HG02678 (cell line): ENCODE measurements around the gene RGR.
"Not testable (repeated sequence)": the region's sequence is repeated elsewhere in the genome, so short reads cannot be mapped to it uniquely, and the experiment has no call there.

Experiments used
- ATAC-seq: cut with Tn5 transposase; IDR thresholded peaks from one replicate; pipeline ENCODE4 v1.9.1; 2021; ENCODE audit warnings: mild to moderate bottlenecking, moderate library complexity; ENCODE audit not compliant: unreplicated experiment

RGR gene

DNA sequence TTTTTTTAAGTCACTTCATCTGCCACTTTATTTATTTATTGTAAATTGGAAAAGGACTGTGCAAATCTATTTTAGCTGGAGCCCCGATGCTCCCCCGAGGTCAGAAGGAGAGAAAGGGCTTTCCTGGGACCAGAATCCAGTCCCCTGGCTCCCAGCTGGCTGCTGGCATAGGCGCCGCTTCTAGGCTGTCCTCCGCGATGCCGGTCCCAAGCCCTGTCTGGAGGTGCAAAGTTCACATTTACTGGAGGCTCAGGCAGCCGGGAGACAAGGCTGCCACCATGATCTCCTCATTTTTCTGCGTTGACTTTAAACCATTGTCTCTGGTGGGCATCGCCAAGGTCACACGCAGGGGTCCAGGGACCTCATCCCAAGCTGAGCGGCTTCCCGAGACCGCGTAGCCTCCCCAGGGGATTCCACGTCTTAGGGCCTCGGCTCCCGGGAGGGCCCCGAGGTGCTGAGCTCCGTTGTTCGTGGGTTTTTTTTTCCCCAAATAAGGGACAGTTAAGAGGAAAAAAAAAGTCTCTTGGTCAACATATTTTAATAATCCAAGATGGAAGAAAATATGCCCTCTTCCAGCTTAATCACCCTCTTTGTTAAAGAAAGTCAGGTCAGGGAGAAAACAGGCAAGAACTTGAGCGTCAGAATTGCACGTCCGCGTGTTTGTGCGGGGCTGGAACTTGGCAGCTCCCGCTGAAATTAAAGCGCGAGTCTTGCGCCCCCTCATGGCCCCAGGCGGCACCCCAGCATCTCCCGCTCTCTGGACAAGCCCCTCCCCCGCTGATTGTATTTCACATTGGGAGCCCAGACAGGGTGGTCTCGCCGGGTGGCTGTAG lies 11.9 kb downstream of the RGR start:
- ATAC-seq, result peak; percentile 55

DNA sequence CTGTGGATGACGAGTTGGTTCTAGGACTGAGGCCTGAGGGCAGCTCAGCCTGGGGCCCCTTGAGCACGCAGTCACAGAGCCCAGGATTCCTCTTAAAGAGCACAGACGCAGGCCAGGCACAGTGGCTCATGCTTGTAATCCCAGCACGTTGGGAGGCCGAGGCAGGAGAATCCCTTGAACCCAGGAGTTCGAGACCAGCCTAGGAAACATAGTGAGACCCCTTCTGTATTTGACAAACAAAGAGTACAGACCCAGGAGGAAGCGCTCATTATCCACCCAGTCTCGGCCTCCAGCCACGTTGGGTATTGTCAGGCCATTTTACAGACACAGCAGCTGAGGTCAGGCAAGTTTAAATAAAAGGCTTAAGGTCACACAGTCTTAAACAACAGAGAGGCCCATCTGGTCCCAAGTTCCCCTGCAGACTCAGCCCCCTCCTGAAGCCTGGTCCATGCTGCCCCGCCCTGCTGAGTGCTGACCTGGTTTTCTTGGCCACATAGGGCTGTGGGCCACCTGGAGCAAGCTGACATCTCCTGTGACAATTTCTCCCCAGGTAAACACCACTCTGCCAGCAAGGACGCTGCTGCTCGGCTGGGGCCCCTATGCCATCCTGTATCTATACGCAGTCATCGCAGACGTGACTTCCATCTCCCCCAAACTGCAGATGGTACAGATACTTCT lies 12.6 kb downstream of the RGR start:
- no peak for ATAC-seq

GRCh38 chr10:84258034-84258695 lies 13.3 kb downstream of the RGR start:
- no peak for ATAC-seq

GRCh38 chr10:84261236-84261915 lies 16.5 kb downstream of the RGR start:
- ATAC-seq, result no peak

DNA sequence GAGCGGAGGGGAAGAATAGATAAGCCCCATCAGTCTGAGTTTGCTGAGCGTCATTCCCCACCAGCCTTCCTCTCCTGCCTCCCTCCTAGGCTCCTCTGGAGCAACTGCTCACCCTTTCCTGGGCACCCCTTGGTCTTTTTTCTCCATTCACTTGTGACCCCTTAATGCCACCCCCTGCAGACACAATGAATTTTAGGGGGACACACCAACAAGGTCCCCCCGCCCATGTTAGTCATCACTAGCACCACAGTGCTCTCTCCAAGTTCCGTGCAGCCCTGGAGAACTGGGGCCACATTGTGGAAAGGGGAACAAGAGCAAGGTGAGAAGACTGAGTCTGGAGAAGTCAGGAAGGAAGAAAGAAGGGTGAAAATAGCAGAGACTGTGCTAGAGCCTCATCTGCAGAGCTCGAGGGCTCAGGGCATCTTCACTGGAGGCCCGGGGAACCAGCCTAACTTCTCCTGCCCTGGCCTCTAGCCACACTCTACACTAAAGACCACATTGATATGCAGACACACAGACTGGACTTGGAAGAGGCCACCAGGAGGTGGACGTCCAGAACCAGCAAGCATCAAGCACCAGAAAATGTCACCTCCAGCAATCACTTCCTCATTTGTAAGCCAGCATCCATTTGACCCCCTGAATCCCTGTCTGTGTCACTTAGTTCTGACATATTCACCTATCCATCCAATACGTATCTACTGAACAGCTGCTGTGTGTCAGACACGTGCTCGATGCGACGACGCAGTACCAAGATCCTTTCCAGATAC lies 17.5 kb downstream of the RGR start:
- ATAC-seq, result no peak

- no peak for ATAC-seq
These were observed 18.9 kb downstream of the RGR start for GRCh38 chr10:84263716-84264115.

DNA sequence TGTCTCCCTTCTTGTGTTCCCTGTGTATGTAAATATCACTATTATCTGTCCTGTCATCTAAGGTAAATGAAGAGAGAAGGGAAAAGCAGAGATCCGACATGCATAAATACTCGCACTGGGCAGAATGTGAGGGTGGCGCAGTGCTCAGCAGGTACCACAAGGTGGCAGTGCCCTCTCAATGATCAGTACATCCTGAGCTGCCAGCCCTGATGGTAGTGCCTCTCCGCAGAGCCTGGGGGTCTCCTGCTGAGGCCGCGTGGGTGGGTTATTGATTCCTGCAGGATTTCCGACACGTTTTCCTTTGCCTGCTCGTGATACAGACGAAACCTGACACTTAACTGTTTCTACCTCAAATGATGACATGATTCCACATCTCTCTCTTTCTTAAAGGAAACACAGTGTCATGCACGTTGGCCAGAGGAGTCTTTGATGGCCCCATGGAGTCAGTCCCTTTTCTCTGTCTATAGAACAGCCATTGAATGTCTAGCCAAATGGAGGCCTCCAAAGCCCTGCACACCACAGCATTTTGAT lies 19.8 kb downstream of the RGR start:
- peak; percentile 95 for ATAC-seq

DNA sequence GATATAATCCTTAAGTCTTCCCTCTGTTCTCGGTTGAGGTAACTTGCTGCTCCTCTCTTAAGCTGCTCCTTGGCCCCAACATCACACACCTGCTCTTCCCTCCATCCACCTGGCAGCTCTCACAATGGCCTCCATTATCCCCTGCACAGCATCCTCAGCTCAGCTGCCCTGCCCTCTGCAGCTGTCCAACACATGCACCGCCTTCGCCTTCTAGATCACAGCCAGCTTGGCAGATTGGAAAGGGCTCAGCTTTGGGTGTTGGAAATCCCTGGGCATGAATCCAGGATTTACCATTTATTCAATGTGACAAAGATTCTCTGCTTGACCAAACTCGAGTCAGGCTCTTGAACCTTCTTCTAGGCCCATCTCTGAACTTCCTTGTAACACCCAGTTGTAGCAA lies 20.6 kb downstream of the RGR start:
- no peak for ATAC-seq

GRCh38 chr10:84267503-84268126 lies 22.8 kb downstream of the RGR start:
- ATAC-seq, result no peak

GRCh38 chr10:84269162-84269561 lies 24.3 kb downstream of the RGR start:
- no peak for ATAC-seq

DNA sequence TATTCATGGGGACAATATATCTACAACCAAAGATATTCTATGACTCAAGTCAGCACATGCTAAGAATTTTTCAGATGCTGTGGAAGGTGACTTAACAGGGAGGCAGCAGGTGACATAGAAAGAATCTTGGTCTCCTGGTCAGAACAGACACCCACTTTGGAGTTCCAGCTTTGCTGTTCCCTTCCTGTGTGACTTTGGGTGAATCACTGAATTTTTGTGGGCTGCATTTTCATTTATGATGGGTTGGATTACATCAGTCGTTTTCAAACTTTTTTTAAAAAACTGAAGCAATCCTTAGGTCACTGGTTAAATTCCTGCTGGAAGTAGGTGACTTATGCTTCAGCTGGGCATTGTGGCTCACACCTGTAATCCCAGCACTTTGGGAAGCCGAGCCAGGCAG lies 24.9 kb downstream of the RGR start:
- ATAC-seq, result no peak

DNA sequence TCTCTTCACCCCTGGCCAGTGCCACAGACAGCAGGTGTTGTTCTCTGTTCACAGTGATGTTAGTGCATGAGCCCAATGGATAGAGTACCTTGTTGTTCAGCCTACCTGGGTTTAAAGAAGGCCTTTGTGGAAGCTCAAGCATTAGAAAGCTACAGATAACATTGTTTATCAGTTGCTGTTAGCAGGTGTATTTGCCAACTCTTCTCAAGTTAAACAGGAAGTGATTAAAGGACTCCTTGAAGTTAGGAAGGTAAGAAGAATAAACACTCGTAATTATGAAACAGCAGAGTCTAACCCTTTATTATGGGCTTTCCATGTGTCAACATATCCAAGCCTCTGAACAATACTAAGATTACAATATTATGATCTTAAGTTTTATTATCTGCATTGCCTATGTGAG lies 25.9 kb downstream of the RGR start:
- ATAC-seq, result no peak

DNA sequence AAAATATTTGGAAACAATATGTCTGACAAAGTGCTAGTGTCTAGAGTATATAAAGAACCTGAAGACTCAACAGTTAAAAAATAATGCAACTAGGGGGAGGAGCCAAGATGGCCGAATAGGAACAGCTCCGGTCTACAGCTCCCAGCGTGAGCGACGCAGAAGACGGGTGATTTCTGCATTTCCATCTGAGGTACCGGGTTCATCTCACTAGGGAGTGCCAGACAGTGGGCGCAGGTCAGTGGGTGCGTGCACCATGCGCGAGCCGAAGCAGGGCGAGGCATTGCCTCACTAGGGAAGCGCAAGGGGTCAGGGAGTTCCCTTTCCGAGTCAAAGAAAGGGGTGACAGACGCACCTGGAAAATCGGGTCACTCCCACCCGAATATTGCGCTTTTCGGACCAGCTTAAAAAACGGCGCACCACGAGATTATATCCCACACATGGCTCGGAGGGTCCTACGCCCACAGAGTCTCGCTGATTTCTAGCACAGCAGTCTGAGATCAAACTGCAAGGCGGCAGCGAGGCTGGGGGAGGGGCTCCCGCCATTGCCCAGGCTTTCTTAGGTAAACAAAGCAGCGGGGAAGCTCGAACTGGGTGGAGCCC lies 35.1 kb downstream of the RGR start:
- not testable (repeated sequence) for ATAC-seq

- no peak for ATAC-seq
These were observed 41.8 kb downstream of the RGR start for GRCh38 chr10:84286695-84287094.

GRCh38 chr10:84288151-84288550 lies 43.3 kb downstream of the RGR start:
- no peak for ATAC-seq

DNA sequence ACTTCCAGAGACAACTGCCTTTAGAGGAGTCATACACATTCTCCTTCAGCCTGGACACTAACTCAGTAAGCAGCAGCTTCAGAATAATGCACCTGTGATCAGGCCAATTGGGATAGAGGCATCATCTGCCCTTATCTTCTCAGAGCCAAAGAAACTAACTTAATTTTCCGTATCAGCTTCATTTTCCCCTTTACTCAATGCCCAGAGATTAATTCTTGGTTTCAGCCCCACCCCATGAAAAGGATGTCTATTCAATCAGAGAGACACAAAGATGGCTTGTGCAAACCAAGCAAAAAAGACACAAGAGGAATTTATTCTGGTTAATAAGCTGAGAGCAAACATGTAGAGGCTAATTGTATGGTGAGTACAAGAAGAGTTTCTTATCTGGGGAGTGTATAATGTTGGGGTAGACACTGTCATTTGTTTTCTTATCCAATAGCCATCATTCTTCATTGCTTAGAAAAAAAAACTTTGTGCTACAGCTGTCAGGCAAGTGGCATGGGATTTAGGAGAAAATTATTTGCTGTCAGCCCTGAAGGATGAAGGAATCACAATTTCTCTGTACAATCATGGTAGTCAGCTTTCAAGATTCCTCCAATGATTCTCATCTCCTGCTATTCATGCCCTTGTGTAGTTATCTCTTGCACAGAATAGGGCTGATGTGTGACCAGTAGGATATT lies 44.8 kb downstream of the RGR start:
- no peak for ATAC-seq

DNA sequence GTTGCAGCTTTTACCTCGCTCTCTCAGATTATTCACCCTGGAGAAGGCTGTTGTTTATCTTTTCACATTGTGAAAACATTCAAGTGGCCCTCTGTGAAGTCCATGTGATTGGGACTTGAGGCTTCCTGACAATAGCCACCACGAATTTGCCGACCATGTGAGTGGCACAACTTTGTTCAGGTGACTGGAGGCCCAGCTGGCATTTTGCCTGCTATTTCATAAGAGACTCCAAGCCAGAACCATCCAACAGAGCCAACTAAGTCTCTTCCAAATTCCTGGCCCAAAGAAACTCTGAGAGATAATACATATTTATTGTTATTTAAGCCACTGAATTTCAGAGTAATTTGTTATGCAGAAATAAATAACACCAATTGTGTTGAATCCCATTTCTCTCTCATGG lies 45.4 kb downstream of the RGR start:
- no peak for ATAC-seq

DNA sequence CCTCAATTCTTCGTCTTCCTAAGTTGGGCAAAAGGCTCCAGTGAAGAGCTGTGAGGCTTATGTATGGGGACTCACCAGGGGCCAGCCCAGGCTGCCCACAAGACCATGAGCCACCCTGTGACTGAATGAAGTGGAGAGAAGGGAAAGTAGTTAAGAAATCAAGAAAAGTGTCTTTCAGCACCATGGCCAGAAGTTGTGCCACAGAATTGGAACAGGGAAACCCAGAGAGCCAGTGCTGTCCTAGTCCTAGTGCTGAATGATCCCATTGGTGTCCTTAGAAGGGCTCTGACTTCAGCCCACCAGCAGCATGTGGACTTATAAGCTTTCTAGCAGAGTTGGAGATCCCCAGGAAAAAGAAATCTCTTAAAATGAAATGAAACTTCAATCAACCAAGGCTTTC lies 46.5 kb downstream of the RGR start:
- ATAC-seq, result no peak

GRCh38 chr10:84292502-84292901 lies 47.6 kb downstream of the RGR start:
- ATAC-seq, result no peak
